ENCODE measurements around the gene KCNJ11.

The KCNJ11 gene

GRCh38 chr11:17366495-17366894, 22.0 kb downstream of the KCNJ11 start:
- H3K79me1 ChIP-seq (replicated peaks; ENCODE audit: low read length, poor library complexity, severe bottlenecking): no peaks in the 10 kb centered on the region
- no peak overlapping the region for H3K14ac ChIP-seq (ENCODE audit: low read length in 2 of 2)
- no peaks in the 10 kb centered on the region for H3K4me1 ChIP-seq (ENCODE audit: control insufficient read depth, insufficient read depth, low read depth, low read length)
- H3K4me3 ChIP-seq (ENCODE audit: insufficient read depth in 1 of 2, low read depth in 1 of 2, low read length in 2 of 2): no peak overlapping the region
- no peak overlapping the region for H3K23ac ChIP-seq (ENCODE audit: low read length in 2 of 2)
- no peak overlapping the region for H3K18ac ChIP-seq (ENCODE audit: low read depth in 1 of 2, low read length in 2 of 2)
- H3K27me3 ChIP-seq (ENCODE audit: control insufficient read depth in 1 of 2, insufficient read depth in 1 of 2, low read length in 2 of 2): no peaks in the 10 kb centered on the region
- no peak overlapping the region for H2BK15ac ChIP-seq (ENCODE audit: low read depth, poor library complexity, severe bottlenecking)
- no peak overlapping the region for H2BK5ac ChIP-seq (ENCODE audit: low read depth, low read length, poor library complexity, severe bottlenecking)
- H3K36me3 ChIP-seq (ENCODE audit: control insufficient read depth in 1 of 2, insufficient read depth in 2 of 2, low read depth in 1 of 2, low read length in 2 of 2): peaks cover 12 to 71% of the 10 kb centered on the region in 2 experiments
- no peak overlapping the region for H3K27ac ChIP-seq (ENCODE audit: low read length, poor library complexity, severe bottlenecking)
- H4K8ac ChIP-seq (ENCODE audit: low read length): no peak overlapping the region
- peaks cover 37% of the 10 kb centered on the region for H3K9me3 ChIP-seq (ENCODE audit: control insufficient read depth, low read length)
- WGBS: 96% methylated on average over 1 of the region's 1 CpG
- no peak overlapping the region for H3K9ac ChIP-seq (ENCODE audit: low read length)
- no peak overlapping the region for H3K4me2 ChIP-seq (ENCODE audit: low read length, poor library complexity, severe bottlenecking)
- no peak overlapping the region for H2BK120ac ChIP-seq (ENCODE audit: low read depth, low read length)
- H2AK5ac ChIP-seq (ENCODE audit: low read length, severe bottlenecking): no peak overlapping the region
- no peak overlapping the region for H2BK12ac ChIP-seq (ENCODE audit: low read length in 2 of 2)
- no peak for DNase-seq
- no peak overlapping the region for H2AFZ ChIP-seq (ENCODE audit: low read depth, low read length)
- no peak overlapping the region for H3K4ac ChIP-seq (ENCODE audit: low read depth in 1 of 2, low read length in 2 of 2)
- no peak overlapping the region for H4K91ac ChIP-seq (ENCODE audit: low read length)

- DNase-seq: peak; percentile 81
- Histone ChIP-seq H2BK120ac (ENCODE audit: low read depth, low read length) (no peak overlapping the region), H3K79me1 (replicated peaks; ENCODE audit: low read length, poor library complexity, severe bottlenecking) (peaks cover 3% of the 10 kb centered on the region), H3K9ac (ENCODE audit: low read length) (peak overlapping the region; percentile 94), H3K4me2 (ENCODE audit: low read length, poor library complexity, severe bottlenecking) (no peak overlapping the region), H3K14ac (ENCODE audit: low read length in 2 of 2) (no peak overlapping the region), H3K4me1 (ENCODE audit: control insufficient read depth, insufficient read depth, low read depth, low read length) (peaks cover 10% of the 10 kb centered on the region), H3K36me3 (ENCODE audit: control insufficient read depth in 1 of 2, insufficient read depth in 2 of 2, low read depth in 1 of 2, low read length in 2 of 2) (peaks cover 3 to 25% of the 10 kb centered on the region in 2 experiments), H4K8ac (ENCODE audit: low read length) (no peak overlapping the region), H3K27ac (ENCODE audit: low read length, poor library complexity, severe bottlenecking) (no peak overlapping the region), H3K27me3 (ENCODE audit: control insufficient read depth in 1 of 2, insufficient read depth in 1 of 2, low read length in 2 of 2) (no peaks in the 10 kb centered on the region), H2AFZ (ENCODE audit: low read depth, low read length) (no peak overlapping the region), H3K4me3 (ENCODE audit: insufficient read depth in 1 of 2, low read depth in 1 of 2, low read length in 2 of 2) (peak overlapping the region in 1 of 2 experiments; percentile 84), H3K4ac (ENCODE audit: low read depth in 1 of 2, low read length in 2 of 2) (no peak overlapping the region), H3K23ac (ENCODE audit: low read length in 2 of 2) (no peak overlapping the region), H4K91ac (ENCODE audit: low read length) (no peak overlapping the region), H2BK12ac (ENCODE audit: low read length in 2 of 2) (no peak overlapping the region), H2BK15ac (ENCODE audit: low read depth, poor library complexity, severe bottlenecking) (no peak overlapping the region), H2AK5ac (ENCODE audit: low read length, severe bottlenecking) (no peak overlapping the region), H3K18ac (ENCODE audit: low read depth in 1 of 2, low read length in 2 of 2) (no peak overlapping the region), H3K9me3 (ENCODE audit: control insufficient read depth, low read length) (no peaks in the 10 kb centered on the region), H2BK5ac (ENCODE audit: low read depth, low read length, poor library complexity, severe bottlenecking) (no peak overlapping the region)
- 100% methylated on average over 1 of the region's 3 CpGs for WGBS
These were observed 33.9 kb downstream of the KCNJ11 start for GRCh38 chr11:17354601-17354991.

- Histone ChIP-seq H2BK5ac (ENCODE audit: low read depth, low read length, poor library complexity, severe bottlenecking) (no peak overlapping the region), H2BK12ac (ENCODE audit: low read length in 2 of 2) (no peak overlapping the region), H3K4ac (ENCODE audit: low read depth in 1 of 2, low read length in 2 of 2) (no peak overlapping the region), H3K23ac (ENCODE audit: low read length in 2 of 2) (no peak overlapping the region), H2BK120ac (ENCODE audit: low read depth, low read length) (no peak overlapping the region), H2BK15ac (ENCODE audit: low read depth, poor library complexity, severe bottlenecking) (no peak overlapping the region), H3K27ac (ENCODE audit: low read length, poor library complexity, severe bottlenecking) (no peak overlapping the region), H3K4me3 (ENCODE audit: insufficient read depth in 1 of 2, low read depth in 1 of 2, low read length in 2 of 2) (peak overlapping the region; percentile 72 to 84), H3K18ac (ENCODE audit: low read depth in 1 of 2, low read length in 2 of 2) (peak overlapping the region in 1 of 2 experiments; percentile 75), H3K14ac (ENCODE audit: low read length in 2 of 2) (no peak overlapping the region), H2AK5ac (ENCODE audit: low read length, severe bottlenecking) (no peak overlapping the region), H3K4me2 (ENCODE audit: low read length, poor library complexity, severe bottlenecking) (peak overlapping the region; percentile 95), H2AFZ (ENCODE audit: low read depth, low read length) (no peak overlapping the region), H4K8ac (ENCODE audit: low read length) (no peak overlapping the region), H3K9me3 (ENCODE audit: control insufficient read depth, low read length) (no peaks in the 10 kb centered on the region), H3K27me3 (ENCODE audit: control insufficient read depth in 1 of 2, insufficient read depth in 1 of 2, low read length in 2 of 2) (no peaks in the 10 kb centered on the region), H3K79me1 (replicated peaks; ENCODE audit: low read length, poor library complexity, severe bottlenecking) (peaks cover 3% of the 10 kb centered on the region), H3K36me3 (ENCODE audit: control insufficient read depth in 1 of 2, insufficient read depth in 2 of 2, low read depth in 1 of 2, low read length in 2 of 2) (peaks cover 3 to 21% of the 10 kb centered on the region in 2 experiments), H3K9ac (ENCODE audit: low read length) (peak overlapping the region; percentile 94), H3K4me1 (ENCODE audit: control insufficient read depth, insufficient read depth, low read depth, low read length) (peaks cover 10% of the 10 kb centered on the region), H4K91ac (ENCODE audit: low read length) (no peak overlapping the region)
- DNase-seq: no peak
- WGBS: 3% methylated on average over 6 of the region's 15 CpGs
These were observed 34.4 kb downstream of the KCNJ11 start for GRCh38 chr11:17353821-17354600.

- Histone ChIP-seq H3K23ac (ENCODE audit: low read length in 2 of 2) (peak overlapping the region in 1 of 2 experiments; percentile 9), H2BK5ac (ENCODE audit: low read depth, low read length, poor library complexity, severe bottlenecking) (no peak overlapping the region), H3K4me2 (ENCODE audit: low read length, poor library complexity, severe bottlenecking) (peak overlapping the region; percentile 95), H3K4me1 (ENCODE audit: control insufficient read depth, insufficient read depth, low read depth, low read length) (peaks cover 10% of the 10 kb centered on the region), H3K9me3 (ENCODE audit: control insufficient read depth, low read length) (no peaks in the 10 kb centered on the region), H2AK5ac (ENCODE audit: low read length, severe bottlenecking) (no peak overlapping the region), H2BK15ac (ENCODE audit: low read depth, poor library complexity, severe bottlenecking) (peak overlapping the region; percentile 8), H3K27ac (ENCODE audit: low read length, poor library complexity, severe bottlenecking) (no peak overlapping the region), H3K14ac (ENCODE audit: low read length in 2 of 2) (peak overlapping the region in 1 of 2 experiments; percentile 83), H3K4ac (ENCODE audit: low read depth in 1 of 2, low read length in 2 of 2) (peak overlapping the region in 1 of 2 experiments; percentile 70), H3K4me3 (ENCODE audit: insufficient read depth in 1 of 2, low read depth in 1 of 2, low read length in 2 of 2) (peak overlapping the region; percentile 72 to 84), H3K36me3 (ENCODE audit: control insufficient read depth in 1 of 2, insufficient read depth in 2 of 2, low read depth in 1 of 2, low read length in 2 of 2) (peaks cover 3 to 17% of the 10 kb centered on the region in 2 experiments), H2AFZ (ENCODE audit: low read depth, low read length) (peak overlapping the region; percentile 68), H4K91ac (ENCODE audit: low read length) (peak overlapping the region; percentile 23), H3K27me3 (ENCODE audit: control insufficient read depth in 1 of 2, insufficient read depth in 1 of 2, low read length in 2 of 2) (no peaks in the 10 kb centered on the region), H3K9ac (ENCODE audit: low read length) (peak overlapping the region; percentile 94), H4K8ac (ENCODE audit: low read length) (no peak overlapping the region), H3K79me1 (replicated peaks; ENCODE audit: low read length, poor library complexity, severe bottlenecking) (peaks cover 3% of the 10 kb centered on the region), H2BK120ac (ENCODE audit: low read depth, low read length) (peak overlapping the region; percentile 81), H3K18ac (ENCODE audit: low read depth in 1 of 2, low read length in 2 of 2) (peak overlapping the region; percentile 83 to 92), H2BK12ac (ENCODE audit: low read length in 2 of 2) (peak overlapping the region in 1 of 2 experiments; percentile 59)
- DNase-seq: peak; percentile 86
- WGBS: 2% methylated on average over 59 of the region's 69 CpGs
These were observed 35.3 kb downstream of the KCNJ11 start for GRCh38 chr11:17352950-17353820.
